HG02763 (cell line): ENCODE measurements around the gene TERF2IP.

ENCODE experiments used
- ATAC-seq: cut with Tn5 transposase; IDR thresholded peaks from one replicate; pipeline ENCODE4 v1.9.1; 2021; ENCODE audit warnings: mild to moderate bottlenecking, moderate library complexity; ENCODE audit not compliant: unreplicated experiment

TERF2IP gene

GRCh38 chr16:75647492-75648264 lies at the start of gene TERF2IP, which contains the start of gene KARS1:
Gene TERF2IP (plus strand): TSS chr16:75647773. CDS start chr16:75647883, 110 bp downstream.
Gene KARS1 (minus strand): TSS chr16:75647665. CDS start chr16:75647639, 26 bp downstream.
- ATAC-seq: peak; percentile 85

GRCh38 chr16:75599452-75600277 lies 47.9 kb upstream of the TERF2IP start:
- ATAC-seq: no peak

- no peak for ATAC-seq
These were observed 44.3 kb upstream of the TERF2IP start for GRCh38 chr16:75603241-75603640.

- ATAC-seq: no peak
These were observed 41.1 kb upstream of the TERF2IP start for GRCh38 chr16:75606507-75606906.

- no peak for ATAC-seq
These were observed 33.3 kb upstream of the TERF2IP start for GRCh38 chr16:75614066-75614897.

GRCh38 chr16:75615619-75616018 lies 32.0 kb upstream of the TERF2IP start:
- no peak for ATAC-seq

- no peak for ATAC-seq
These were observed 31.0 kb upstream of the TERF2IP start for GRCh38 chr16:75616521-75617010.

GRCh38 chr16:75617121-75617520 lies 30.5 kb upstream of the TERF2IP start:
- no peak for ATAC-seq

- ATAC-seq: no peak
These were observed 28.8 kb upstream of the TERF2IP start for GRCh38 chr16:75618780-75619179.

- no peak for ATAC-seq
These were observed 27.0 kb upstream of the TERF2IP start for GRCh38 chr16:75620326-75621169.

GRCh38 chr16:75621170-75621477 lies 26.4 kb upstream of the TERF2IP start:
- no peak for ATAC-seq

GRCh38 chr16:75622761-75623605 lies 24.6 kb upstream of the TERF2IP start, which contains the start of gene ADAT1:
Gene ADAT1 (minus strand): TSS chr16:75623281. CDS start chr16:75620799, 2,482 bp downstream.
- peak; percentile 90 for ATAC-seq

- ATAC-seq: no peak
These were observed 22.6 kb upstream of the TERF2IP start for GRCh38 chr16:75624921-75625334.

GRCh38 chr16:75626806-75627205 lies 20.8 kb upstream of the TERF2IP start:
- ATAC-seq: no peak

- ATAC-seq: no peak
These were observed 19.7 kb upstream of the TERF2IP start for GRCh38 chr16:75627851-75628250.

- no peak for ATAC-seq
These were observed 19.2 kb upstream of the TERF2IP start for GRCh38 chr16:75628351-75628750.

GRCh38 chr16:75629132-75629531 lies 18.4 kb upstream of the TERF2IP start:
- no peak for ATAC-seq

GRCh38 chr16:75630052-75630451 lies 17.5 kb upstream of the TERF2IP start:
- ATAC-seq: no peak

GRCh38 chr16:75632857-75633256 lies 14.7 kb upstream of the TERF2IP start:
- no peak for ATAC-seq
